CD4-positive, alpha-beta T cell treated with Interleukin-6 for 4 hours (primary cell): ENCODE data around the gene SEMA4D.
A peak's percentile ranks its signal among the peaks of the same experiment; 100 is the strongest.

Experiments
- DNase-seq: peaks from one replicate; pipeline ENCODE4 v3.0.0-alpha.2; 2020; ENCODE audit warnings: mixed read lengths

Gene SEMA4D

DNA sequence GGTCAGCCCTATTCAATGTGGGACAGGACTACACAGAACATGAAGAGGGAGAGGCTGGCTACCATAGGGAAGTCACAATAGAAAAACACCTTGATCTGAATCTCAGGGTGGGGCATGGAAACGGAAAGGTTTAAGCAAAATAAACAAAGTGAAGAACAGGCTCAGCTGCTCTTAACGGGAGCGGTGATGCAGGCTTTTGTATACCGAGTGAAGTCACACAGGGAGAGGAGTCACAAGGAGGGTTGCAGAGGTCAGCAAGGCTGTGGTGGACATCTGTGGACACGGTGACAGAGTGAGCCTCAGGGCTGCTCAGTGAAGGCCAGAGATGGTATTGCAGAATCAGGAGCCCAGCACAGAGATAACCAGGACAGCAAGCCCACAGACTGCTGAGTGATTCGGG, 30.6 kb upstream of the SEMA4D start:
- no peak for DNase-seq

DNA sequence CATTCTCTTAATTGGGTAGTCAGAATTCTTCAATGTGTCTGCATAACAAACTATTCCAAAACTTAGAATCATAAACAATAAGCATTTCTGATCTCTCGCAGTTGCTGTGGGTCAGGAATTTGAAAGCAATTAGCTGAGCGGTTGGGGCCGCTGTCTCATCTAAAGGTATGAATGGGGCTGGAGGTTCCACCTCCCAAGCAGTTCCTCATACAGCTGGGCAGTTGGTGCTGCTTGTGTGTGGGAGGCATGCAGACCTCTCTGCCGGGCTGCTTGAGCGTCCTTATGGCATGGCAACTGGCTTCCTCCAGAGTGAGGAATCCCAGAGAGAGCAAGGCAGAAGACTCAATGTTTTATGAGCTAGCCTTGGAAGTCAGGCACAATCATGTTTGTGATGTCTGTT, 30.2 kb upstream of the SEMA4D start:
- DNase-seq: no peak

DNA sequence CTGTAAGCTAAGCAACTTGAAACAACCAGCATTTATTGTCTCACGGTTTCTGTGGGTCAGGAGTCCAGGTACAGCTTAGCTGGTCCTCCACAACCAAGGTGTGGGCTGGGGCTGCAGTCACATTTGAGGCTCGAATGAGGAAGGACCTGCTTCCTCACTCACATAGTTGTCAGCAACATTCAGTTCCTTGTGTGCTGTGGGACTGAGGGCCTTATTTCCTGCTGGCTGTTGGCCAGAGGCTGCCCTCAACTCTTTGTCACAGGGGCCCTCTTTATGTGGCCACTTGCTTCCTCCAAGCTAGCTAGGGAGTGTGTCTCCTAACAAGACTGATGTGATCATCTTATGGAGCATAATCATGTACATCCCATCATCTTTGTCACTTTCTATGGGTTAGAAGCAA, 29.2 kb upstream of the SEMA4D start:
- DNase-seq: no peak

DNA sequence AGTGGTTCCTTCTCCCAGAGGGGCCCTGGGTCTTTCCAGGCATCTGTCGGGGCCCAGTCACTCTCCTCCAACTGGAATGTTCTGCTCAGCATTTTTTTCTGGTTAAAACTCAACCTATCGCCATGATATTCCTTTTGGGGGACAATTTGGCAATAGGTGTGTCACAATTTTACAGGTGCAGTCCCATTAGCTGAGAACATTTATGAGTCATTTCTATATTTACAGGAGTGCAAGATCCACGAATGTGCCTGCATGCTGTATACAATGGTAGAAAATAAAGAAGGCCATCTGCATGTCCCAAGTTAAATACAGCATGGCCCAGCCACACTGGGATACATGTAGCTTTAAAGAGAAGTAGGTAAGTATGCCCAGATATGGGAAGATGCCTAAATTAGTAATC, 28.8 kb upstream of the SEMA4D start:
- DNase-seq: no peak

DNA sequence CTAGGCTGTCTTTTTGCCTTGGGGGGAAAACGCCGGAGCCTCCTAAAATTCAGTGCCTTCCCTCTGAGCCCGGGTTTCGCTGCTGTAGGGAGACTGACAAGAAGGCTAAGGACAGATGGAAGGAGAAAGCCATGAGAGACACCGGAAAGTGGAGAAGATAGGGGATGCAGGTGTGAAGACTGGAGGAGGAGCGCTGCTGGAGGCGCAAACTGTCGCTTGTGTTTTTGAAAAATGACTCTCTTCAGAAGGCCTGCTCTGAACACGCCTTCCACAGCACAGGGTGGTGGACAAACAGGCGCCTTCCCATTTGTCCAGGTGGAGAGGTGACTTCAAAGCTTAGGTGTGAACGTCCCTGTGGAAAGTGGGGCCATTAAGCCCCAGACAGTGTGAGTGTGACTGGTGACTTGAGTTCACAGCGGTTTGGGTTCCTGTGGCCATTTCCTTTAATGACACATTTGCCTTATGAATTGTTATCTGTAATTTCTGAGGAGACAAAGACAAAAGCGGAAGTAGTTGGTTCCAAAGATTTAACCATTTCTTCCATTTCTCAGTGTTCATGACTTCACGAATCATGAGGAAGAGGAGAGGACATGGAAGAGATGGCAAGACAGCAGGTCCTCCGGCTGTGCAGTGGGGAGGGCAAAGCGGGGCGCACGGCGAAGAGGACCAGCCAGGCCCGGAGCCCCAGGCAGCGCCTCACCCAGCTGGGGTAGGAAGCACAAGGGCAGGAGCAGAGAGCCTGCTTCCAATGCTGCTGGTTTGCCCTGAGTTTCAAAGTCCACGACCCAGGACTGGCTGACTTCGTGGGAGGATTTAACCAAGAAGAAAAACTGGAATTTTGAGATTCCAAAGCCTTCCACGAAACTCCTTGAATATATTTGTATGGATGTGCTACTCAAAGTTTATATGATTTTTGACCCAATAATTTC, 27.8 kb upstream of the SEMA4D start:
- DNase-seq: no peak

DNA sequence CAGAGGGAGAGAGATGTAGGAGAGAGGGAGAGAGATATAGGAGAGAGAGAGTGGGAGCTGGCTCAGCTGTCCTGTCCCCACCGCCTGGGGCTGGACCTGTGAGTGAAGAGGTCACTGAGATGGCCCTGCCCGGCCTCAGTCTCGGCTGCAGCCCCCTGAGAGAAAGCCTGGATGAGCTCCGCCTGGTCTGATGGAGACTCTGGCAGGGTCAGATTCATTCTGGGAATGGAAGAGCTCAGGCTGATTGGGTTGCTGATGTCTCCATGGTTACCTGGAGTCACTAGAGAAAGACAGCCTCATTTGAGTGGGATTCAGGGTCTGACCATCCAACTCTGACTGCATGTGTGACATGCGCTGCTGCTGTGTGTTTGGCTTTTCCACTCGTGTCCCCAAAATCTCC, 27.1 kb upstream of the SEMA4D start:
- DNase-seq: no peak

DNA sequence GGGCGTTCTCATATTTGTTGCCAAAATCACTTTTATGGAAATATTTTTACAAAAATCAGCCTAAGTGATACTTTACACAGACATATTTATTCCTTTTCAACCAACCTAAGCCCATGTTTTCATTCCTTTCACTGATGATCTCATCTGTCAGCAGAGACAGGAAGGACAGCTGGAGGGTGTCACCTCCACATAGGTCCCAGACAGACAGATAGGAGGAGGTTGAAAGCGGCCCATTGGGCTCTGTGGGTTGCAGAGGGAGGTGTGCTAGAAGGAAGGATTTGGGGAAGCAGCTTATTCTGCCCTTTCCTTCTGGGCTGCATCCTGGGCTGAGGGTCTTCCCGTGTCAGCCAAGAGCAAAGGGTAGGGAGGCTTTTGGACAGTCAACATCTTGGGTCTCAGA, 26.0 kb upstream of the SEMA4D start:
- DNase-seq: peak; percentile 80

DNA sequence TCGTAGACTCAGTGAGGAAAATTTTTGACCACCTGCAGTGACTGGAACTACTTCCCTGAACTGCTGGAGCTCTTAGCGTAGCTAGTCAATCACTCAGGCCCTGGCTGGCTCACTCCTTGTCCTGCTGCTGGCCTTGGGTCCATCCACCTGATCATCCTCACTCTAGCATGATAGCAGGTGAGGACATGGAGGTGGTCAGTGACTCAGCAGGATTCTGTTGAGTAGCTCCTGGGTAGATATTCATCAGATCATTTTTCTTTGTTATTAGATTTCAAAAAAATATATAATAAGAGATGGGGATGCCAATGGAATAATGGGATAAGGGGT, 25.0 kb upstream of the SEMA4D start:
- no peak for DNase-seq

DNA sequence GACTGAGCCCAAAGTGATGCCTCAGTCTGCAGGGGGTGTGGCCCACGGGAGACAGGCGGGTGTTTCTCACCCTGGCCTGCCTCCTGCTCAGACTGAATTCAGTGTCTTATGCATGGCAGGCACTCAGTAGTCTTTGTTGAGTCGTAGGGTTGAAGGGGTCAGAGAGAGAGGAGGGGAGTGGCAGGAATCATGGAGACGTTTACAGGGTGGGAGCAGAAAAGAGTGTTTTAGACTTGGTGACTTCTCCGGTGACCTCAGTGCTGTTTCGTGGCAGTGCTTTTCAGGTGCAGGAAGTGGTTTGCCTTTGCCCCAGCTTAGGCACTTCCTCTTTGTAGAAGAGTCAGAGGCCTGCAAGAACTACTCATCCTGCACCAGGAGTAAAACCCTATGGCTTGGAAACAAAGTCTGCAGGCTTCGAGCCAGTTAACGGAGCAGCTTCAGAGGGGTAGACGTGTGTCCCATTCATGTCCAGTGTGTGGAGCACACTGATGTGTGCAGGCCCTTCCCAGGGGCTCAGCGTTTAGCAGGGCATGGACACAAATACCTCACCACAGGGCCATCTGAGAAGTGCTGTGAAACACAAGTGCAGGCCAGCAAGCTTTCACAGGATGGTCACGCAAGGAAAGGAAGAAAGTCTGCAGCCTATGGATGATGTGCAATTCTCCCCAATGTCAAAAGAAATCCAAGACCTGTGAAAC, 24.5 kb upstream of the SEMA4D start:
- peak; percentile 83 for DNase-seq

DNA sequence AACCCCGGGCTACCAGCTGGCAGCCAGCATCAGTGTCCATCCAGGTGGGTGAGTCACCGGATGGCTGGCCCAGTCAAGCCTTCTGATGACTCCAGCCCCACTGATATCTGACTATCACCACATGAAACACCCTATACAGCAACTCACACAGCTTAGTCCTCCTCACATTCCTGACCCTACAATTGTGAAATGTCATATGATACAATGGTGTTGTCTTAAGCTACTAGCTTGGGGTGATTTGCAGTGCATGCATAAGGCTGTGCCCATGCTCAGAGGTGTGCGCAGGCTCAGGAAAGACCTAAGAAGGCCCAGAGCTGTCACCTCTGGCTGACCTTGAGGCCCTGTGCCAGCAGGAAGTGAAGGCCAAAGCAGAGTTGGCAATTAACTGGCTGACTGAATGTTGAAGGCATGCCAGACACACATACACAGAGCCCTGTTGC, 21.5 kb upstream of the SEMA4D start:
- DNase-seq: peak; percentile 24

DNA sequence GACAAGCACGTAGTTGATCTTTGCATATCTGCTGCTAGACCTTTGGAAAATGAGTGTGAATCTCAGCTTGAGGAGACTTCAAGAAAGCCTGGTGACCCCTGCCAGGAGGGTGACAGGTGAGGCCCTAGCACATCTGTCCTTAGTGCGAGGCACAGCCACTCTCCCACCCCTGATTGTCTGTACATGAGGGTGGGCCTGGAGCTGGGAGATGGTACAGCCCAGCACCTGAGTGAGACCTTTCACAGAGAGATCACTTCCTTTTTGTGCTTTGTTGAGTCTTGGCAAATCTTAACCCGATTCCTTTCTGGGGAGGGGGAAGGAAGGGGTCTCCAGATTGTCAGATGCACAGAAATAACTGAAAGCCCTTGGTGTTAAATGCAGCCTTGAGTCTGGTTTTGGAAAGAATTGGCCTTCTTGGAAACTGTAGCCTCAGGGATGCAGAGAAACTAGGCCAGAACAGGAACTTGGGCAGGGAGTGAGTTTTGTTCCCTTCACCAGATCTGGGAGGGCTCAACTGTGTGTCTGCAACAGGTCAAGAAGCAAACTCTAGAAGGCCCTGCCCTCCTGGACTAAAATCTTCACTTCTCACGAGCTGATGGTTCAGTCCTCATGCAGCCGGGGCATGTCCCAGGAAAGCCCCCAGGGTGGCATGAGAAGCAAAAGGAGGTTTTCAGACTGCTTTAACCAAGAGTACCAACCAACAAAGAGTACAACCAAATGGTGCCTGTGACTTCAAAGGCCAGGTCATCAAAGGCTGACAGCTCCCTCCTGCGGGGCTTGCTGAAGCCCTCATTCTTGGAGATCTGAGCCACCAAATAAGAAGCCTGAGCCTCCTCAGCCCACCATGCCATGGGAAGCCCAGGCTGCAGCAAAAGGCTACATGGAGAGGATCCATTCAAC, 20.8 kb upstream of the SEMA4D start:
- no peak for DNase-seq

DNA sequence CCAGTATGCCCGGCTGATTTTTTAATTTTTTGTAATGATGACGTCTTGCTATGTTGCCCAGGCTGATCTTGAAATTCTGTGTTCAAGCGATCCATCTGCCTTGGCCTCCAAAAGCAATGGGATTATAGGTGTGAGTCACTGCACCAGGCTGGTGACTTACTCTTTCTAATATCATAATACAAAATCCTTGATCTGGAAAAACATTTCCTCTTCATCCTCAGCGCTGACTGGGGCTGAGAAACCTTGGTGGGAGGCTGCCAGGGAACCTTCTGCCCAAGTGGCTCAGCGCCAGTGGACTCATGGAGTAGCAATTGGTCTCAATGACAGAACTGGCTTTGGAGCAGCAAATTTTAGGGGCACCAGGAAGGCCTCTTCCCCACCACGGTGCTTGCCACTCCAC, 17.5 kb upstream of the SEMA4D start:
- DNase-seq: no peak

DNA sequence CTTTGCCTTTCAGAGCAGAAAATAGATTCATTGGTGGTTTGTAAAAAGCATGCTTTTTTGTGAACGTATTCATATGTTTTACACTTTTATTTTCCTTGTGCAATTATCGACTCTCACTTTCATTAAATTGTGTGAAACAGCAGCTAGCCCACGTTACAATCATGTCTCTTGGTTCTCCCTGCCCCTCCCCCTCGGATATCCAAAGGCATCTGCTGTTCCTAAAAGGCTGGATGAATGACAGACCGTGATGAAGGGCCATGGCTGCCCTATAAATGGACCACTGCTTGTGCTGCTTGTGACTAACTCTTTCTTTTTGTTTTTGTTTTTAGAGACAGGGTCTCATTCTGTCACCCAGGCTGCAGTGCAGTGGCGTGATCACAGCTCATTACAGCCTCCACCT, 17.0 kb upstream of the SEMA4D start:
- DNase-seq: no peak

DNA sequence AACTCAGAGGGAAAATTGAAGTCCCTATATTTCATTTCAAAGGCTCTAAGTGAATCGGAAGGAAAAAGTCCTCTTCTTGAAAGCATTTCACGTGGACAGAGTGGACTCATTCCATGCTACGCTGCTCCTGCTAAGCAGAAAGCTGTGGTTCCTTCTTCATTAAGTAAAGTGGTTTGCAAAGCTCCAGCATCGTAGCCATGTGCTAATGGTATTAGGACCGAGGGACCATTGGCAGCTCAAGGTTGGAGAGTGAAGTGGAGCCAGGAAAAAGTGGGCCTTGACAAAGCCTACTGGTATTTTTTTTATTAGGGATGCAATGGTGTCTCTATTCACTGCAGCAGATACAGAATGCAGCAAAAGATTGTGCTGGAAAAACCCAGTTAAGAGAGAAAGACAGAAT, 16.4 kb upstream of the SEMA4D start:
- no peak for DNase-seq

DNA sequence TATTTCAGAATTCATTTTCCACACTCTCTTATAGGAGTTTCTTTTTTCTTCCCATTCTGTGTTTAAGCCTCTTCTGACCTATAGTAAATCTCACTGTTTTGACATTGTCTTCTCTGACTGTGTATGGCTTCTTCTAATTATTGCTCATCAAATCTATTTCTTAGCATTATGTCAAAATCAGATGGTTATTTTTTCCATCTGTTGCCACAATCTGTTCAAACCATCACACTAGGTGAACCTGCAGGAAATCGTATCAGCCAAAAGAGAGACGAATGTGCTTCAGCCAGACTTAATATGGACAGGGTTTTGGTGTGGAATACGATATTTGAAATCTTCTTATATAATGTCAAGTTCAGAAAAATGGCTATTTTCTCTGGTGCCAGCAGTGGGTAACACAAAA, 15.9 kb upstream of the SEMA4D start:
- no peak for DNase-seq

DNA sequence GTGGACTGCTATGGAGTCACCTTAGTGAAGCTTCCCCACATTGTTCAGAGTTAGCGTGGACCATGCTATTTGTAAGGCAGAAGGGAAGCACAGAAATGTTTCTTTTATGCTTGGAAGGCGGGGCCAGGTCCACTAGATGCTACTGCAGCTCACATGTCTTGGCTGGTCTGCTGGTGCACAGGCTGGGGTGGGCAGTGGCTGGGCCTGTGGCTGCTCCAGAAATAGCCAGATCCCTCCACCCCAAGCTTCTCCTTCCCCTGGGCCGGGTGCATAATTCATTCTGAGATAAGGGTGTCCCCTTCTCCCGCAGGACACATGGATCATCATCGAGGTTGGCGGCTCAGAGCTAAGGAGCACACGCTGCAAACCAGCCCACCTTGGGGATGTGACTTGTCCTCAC, 14.5 kb upstream of the SEMA4D start:
- DNase-seq: no peak

DNA sequence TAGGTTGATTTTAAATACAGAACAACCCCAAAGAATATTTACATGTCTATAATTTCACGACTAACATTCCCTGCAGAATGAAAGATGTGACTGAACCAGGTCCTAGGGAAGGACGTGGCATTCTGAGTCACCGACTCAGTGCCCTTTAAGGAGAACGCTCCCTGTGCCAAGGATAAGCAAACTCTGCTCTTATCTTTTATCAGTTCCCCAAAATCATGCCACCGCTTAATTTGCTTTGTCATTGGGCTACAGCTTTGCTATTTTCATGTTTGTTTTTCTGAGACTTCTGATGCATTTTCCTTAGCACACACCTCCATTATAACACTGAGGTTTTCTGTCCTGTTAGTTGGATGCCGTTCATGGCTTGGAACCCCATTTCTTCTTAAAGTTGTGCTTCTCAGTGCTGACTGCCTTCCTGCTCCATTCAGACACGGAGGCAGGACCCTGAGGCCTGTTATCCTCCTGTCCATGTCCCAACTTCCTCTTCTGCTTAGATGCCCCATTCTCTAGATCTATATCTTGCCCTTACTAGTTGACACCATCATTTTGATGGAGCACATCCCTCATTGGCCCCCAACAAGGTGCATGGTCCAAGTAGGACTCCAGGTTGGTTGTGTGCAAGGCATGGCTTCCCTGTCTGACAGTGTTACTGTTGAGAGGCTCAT, 11.2 kb upstream of the SEMA4D start:
- no peak for DNase-seq

DNA sequence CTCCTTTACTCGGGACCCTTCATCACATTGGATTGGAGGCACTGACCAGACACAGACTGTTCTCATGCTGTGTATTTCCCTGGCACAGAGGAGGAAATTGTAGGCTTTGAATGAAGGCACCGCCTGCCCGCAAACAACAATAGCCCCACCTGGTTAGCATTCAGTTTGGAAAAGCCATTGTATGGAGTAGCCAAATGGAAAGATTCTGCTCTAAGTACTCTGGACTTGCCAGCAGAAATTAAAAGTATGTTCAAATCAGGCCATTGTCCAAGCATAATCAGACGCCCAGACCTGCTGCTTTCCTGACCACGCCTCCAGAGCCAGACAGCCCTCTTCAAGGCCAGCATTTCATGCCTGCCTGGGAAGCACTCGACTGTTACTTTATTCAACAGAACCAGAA, 8.0 kb upstream of the SEMA4D start:
- DNase-seq: no peak

DNA sequence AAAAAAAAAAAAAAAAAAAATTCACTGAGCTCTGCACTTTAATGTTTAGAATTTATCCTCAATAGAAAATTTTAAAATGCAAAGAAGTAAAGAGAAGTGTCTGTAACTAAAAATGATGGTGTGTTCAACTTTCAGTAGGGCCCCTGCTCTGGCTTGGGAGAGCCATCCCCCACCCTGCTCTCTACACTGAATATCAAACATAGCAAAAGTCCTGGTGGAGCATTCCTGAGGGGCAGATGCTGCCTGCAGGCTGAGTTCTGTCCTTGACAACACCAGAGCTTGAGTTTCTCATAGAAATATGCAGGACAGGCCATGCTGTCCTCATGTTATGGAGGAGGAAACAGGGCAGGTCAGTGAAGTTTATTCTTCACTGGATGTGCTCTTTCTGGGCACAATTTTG, 7.1 kb upstream of the SEMA4D start:
- DNase-seq: no peak

DNA sequence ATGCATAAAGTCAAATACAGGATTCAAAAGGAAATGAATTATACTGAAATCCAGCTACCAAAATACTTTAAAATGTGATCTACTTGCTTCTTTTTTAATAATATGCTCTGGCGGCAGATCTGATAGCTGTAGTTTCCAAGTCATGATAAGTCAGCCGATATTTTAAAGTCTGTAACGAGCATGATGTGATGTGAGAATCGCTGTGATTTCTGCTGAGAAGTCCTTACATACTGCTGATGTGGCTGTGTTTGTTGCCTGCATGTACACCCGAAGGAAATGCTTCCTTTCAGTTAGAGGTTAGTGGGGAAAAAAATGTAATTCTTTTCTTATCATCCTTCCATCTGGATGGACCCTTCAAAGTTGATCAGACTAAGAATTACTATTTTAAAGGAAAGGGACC, 4.8 kb upstream of the SEMA4D start:
- DNase-seq: no peak

DNA sequence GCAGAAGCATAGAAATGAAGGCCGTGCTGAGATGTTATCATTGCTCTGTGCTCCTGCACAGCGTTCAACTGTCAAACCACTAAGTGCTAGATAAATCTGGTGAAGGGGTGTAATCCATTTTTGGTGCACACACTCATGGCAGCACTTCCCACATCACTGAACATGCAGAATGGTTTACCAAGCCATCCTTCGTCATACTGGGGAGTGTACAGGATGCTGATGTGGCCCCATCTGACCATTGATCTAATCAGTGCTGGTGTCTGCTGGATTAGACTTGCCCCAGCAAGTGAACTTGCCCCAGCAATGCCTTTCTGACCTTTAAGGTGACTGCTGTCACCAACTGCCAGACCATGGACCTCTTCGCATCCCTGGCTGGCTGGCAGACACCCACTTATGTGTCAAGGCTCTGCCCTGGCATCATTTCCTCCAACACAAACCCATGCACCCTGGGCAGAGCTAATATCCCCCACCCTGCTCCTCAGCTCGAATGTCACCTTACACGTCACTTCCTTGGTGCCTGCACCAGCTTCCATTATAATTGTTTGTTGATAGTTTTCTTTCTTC, 4.2 kb upstream of the SEMA4D start:
- peak; percentile 66 for DNase-seq

DNA sequence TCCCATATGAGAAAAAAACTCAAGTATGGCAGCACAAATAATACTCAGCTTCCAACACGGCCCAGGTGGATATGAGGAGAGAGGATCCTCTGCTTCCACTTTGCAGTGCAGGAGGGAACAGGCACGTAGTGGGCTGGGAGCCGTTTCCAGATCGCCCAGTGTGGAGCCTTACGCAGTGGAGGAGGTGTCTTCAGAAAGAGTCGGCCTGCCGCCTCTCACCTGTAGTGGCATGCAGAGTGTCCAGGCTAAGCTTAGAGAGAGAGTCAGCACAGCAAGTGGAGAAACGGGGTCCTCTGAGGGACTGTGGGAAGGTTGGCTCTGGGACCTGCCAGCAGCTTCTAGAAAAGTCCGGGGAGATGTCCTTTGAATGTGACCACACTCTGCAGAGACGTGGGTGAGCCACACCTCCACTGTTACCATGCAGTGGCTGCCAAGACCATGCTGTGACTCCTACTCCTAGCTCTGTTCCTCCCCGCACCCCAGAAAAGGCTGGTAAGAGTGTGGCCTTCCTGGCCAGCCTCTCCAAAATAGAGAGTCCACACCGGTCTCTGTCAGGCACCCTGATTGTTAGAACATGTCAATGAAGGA, 3.5 kb upstream of the SEMA4D start:
- no peak for DNase-seq
